Islet precursor cell (in vitro differentiated cells): ENCODE results near the gene SGTB.

Experiments used
- DNase-seq: peaks from one replicate; pipeline ENCODE4 v3.0.0-alpha.2; 2018

The SGTB gene, protein sequence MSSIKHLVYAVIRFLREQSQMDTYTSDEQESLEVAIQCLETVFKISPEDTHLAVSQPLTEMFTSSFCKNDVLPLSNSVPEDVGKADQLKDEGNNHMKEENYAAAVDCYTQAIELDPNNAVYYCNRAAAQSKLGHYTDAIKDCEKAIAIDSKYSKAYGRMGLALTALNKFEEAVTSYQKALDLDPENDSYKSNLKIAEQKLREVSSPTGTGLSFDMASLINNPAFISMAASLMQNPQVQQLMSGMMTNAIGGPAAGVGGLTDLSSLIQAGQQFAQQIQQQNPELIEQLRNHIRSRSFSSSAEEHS

DNA sequence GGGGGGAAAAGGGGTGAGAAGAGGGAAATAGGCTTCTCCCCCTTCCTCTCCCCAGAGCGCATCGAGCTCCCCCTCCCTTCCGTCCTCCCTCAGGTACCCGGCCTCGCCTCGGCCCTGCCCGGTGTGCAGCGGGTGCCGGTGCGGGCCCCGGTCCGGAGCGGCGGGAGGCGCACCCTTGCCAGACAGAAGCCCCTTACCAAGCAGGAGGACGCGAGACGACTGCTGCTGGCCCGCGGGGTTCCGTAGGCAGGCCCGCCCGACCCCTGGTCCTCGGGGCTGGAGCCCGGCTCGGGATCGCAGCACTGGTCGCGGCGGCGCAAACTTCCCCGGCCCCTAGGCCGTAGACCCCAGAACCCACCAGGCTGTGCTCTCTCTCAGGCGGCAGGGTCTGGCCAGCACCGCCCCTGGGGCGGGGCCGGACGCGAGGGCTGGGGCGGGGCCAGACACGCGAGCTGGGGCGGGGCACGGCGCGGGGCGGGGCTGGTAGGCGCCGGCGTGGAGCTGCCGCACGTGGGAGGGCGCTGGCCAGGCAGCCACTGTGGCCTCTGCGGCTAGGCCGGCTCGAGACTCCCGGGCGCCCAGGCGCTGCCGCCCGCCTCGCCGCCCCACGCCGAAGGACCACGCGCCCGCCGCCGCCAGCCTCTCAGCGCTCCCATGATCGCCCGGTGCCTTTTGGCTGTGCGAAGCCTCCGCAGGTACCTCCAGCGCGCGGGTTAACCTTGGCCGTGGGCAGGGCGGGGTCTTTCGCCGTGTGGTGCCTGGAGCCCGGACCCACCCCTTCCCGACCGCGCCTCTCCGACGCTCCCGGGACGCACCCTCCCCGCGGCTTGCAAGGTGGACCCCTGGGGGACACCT is at the start of gene SGTB, which contains the start of gene NLN:
SGTB (minus strand) TSS at position 390 of the 855 bp plus-strand sequence. CDS start 1,302 bp downstream, outside the sequence.
NLN (plus strand) TSS at position 486 of the 855 bp plus-strand sequence; CDS start at position 655, 169 bp downstream.
- DNase-seq = peak; percentile 96

DNA sequence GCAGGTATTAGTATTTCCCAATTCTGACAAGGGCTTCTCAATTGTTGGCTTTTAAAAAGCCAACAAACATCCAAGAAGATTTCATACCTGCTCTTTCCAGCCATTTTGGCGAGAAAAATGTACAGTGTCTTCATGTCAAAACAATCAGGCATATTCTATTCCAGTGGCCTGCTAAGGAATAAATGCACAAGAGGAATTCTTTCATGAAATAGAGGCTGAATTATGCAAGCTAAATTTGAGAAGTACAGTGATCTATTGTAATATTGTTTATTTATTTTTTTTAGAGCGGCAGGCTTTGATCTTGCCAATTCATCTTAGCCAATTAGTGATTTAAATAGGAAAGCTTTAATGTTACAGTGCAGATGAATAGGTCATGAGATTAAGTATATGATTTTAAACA is 49.4 kb upstream of the SGTB start:
- DNase-seq = no peak

DNA sequence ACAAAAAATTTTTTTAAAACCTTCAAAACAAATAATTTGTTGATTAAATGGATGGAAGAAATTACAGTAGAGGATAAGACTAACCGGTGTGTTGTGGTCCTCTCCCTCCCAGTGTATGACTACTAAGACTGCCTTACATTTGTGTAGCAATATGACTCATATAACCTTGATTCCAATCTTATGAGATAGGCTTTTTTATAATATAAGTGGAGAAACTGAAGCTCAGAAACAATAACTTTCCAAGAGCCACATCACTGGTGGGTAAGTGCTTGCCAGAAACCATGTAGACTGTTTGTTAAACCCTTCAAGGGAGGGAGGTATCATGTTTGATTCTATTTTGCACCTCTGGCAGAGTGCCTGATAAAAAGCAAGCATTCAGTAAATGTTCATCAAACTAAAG is 47.6 kb upstream of the SGTB start:
- DNase-seq = no peak

DNA sequence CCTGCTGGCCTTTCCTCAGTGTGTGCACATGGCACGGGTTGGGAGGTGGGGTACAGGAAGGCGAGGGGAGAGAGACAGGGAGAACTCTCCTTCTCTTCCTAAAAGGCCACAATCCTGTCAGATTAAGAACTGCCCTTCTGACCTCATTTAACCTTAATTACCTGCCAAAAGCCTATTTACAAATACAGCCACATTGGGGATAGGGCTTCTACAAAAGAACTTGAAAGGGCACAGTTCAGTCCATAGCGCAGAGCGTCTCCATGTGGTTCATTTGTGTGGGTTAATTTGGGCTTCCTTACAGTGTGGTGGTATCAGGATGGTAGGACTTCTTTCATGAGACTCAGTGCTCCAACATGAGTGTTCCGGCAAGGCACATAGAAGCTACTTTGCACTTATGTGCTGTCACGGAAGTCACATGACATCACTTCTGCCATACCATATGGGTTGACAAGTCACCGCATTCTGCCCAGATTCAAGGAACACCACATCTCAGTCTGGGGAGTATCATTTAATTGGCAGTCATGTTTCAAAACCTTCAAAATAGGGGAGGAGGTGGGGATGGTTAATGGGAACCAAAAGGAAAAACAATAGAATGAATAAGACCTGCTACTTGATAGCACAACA is 46.9 kb upstream of the SGTB start:
- no peak for DNase-seq

DNA sequence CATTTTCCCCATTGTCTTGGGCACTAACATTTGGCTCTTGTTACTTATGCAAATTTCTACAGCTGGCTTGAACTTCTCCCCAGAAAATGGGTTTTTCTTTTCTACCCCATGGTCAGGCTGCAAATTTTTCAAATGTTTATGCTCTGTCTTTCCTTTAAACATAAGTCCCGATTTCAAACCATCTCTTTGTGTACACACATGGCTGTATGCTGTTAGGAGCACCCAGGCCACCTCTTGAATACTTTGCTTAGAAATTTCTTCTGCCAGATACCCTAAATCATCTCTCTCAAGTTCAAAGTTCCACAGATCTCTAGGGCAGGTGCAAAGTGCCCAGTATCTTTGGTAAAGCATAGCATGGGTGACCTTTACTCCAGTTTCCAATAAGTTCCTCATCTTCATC is 45.7 kb upstream of the SGTB start:
- DNase-seq = no peak

DNA sequence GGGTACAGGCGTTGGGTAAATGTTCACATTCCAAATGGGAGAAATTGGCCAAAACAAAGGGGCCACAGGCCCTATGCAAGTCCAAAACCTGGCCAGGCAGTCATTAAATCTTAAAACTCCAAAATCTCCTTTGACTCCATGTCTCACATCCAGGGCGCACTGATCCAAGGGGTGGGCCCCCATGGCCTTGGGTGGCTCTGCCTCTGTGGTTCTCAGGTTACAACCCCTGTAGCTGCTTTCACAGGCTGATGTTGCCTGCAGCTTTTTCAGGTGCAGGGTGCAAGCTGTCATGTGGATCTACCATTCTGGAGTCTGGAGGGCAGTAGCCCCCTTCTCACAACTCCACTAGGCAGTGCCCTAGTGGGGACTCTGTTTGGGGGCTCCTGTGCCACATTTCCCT is 44.9 kb upstream of the SGTB start:
- DNase-seq = no peak

DNA sequence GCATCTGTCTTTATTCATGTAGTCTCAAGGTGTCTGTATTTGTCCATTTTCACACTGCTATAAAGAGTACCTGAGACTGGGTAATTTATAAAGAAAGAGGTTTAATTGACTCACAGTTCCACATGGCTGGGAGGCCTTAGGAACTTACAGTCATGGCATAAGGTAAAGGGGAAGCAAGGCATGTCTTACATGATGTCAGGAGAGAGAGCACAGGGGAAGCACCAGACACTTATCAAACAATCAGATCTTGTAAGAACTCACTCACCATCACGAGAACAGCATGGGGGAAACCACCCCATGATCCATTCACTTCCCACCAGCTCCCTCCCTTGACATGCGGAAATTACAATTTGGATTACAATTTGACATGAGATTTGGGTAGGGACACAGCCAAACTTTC is 44.3 kb upstream of the SGTB start:
- DNase-seq = no peak

DNA sequence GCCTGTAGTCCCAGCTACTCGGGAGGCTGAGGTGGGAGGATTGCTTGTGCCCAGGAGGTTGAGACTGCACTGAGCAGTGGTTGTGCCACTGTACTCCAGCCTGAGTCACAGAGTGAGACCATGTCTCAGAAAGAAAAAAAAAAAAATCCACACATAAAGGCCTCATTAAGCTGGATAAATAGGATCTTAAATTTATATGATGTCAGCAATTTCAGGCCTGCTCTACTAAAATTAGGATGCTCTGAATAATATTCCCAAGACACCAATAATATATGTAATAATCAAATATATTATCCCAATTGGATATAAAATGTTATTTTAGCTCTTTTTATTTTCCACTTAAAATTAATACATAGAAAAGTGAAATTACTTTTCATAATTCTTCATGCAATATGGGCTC is 43.7 kb upstream of the SGTB start:
- DNase-seq = no peak

DNA sequence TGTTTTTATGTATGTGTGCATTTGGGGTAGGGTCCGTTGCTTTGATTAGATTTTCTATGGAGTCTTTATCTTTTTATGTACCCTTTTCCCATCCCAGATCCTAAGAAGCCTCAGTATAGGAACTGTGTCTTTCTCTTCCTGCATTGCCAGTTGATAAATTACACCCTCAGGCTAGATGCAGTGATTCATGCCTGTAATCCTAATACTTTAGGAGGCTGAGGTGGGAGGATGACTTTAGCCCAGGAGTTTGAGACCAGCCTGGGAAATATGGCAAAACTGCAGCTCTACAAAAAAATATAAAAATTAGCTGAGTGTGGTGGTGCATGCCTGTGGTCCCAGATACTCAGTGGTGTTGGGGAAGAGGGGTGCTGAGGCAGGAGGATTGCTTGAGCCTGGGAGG is 40.3 kb upstream of the SGTB start:
- DNase-seq = no peak

DNA sequence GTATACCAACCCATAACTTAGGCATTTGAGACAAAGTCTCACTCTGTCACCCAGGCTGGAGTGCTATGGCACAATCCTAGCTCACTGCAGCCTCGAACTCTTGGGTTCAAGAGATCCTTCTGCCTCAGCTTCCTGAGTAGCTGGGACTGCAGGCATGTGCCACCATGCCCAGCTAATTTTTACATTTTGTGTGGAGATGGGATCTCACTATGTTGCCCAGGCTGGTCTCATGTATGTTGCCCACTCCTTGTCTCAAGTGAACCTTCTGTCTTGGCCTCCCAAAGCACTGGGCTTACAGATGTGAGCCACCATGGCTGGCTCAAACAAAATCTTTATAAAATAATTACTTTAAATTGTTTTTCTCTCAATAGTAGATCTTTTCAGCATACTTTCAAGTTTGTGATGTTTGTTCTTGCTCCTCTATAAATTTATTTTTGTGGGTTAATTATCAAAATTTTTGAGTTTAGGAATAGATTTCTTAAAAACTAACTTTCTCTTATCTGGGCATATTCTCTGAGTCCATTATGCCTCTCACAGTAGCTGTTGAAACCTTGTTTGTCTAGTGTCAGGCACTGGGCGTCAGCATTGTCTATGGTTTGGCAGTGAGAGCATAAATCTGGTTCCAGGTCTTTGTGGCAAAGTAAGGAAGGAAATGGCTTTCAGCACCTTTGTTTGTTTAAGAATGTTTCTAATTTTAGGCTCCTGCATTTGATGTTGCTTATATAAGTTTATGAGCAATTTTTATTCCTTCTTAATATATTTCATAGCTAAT is 38.8 kb upstream of the SGTB start:
- DNase-seq = no peak

DNA sequence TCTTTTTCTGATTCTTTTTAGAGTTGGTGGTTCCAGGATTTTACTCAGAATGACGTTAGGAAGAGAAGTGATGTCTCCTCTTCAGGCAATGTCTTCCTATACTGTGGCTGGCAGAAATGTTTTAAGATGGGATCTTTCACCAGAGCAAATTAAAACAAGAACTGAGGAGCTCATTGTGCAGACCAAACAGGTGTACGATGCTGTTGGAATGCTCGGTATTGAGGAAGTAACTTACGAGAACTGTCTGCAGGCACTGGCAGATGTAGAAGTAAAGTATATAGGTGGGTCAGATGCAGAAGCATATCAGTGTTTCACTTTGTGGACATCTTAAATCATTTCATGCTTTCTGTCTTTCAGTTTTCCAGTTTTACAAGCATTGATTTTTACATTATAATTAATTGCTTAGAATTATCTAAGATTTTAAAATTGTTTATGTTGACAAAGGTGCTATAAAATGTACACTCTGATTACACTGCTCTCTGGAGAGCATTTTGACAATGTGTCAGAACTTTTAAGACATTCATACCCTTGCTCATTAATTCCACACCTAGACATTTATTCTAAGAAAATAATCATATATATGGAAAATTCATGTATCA is 36.7 kb upstream of the SGTB start:
- DNase-seq = no peak

DNA sequence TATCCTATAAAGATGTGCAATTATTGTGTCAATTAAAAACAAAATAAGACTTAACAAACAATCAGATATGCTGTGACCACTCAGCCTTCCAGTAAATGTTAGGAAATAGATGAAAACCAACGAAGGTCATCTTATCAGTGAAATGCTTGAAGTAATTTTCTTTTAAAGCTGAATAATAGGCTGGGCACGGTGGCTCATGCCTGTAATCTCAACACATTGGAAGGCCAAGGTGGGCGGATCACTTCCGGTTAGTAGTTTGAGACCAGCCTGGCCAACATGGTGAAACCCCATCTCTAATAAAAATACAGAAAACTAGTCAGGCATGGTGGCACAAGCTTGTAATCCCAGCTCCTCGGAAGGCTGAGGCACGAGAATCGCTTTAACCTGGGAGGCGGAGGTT is 31.3 kb upstream of the SGTB start:
- DNase-seq = no peak

DNA sequence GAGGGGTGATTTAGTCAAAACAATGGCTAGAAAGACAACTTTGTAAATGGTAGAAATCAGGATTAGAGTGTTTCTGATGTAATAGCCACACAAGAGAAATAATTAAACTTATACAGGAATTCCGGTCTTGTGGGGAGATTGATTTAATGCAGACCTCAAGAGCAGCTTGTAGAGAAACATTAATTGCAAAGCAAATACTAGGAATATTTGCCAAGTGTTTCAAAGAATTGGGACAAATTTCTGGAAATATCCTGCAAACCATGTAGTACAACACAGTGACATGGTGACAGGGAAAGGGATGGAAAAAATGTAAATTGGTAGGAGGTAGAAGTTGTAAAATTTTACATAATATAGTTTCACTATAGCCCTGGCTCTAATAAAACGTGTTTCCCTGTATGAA is 29.0 kb upstream of the SGTB start:
- DNase-seq = no peak

DNA sequence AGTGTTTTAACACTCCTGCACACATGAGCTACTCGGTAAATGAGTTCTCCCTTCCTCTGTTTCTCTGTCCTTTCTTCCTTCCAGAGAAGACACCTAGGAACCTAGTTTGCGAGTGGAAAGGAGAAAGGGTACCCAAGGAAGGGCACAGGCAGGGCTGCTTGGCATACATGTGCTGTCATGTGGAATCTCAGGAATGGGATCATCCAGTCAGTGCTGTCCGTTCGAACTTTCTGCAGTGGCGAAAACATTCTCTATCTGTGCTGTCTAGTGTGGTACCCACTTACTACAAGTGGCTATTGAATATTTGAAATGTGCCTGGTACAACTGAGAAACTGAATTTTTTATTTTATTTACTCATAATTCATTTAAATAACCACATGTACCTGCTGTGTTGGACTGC is 28.0 kb upstream of the SGTB start:
- no peak for DNase-seq

DNA sequence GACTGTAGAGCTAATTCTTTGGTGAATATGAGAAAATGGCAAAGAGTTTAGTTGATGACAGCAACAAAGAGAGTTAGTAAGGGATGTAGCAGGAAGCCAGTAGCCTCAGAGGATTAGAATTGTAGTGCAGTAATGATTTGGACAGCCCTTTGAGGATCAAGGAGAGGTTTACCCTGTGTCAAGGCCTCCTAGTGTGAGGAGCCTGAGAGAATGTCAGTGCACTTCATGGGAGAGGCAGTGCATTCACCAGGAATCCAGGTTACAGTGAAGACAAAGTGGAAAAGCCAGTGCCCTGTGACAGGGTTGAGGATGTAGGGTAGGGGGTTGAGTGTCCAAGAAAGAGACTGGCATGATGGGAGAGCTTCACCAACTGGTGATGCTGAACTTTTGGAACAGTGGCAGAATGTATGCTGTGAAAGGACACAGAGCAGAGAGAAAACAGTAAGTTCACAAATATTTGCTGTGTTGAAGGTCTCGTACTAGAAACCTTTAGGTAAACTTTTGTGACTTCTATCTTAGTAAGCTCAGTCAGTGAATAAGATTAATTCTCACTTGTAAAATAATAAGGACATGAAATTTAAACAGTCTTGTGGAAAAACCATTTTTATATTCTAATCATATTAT is 27.4 kb upstream of the SGTB start:
- no peak for DNase-seq

DNA sequence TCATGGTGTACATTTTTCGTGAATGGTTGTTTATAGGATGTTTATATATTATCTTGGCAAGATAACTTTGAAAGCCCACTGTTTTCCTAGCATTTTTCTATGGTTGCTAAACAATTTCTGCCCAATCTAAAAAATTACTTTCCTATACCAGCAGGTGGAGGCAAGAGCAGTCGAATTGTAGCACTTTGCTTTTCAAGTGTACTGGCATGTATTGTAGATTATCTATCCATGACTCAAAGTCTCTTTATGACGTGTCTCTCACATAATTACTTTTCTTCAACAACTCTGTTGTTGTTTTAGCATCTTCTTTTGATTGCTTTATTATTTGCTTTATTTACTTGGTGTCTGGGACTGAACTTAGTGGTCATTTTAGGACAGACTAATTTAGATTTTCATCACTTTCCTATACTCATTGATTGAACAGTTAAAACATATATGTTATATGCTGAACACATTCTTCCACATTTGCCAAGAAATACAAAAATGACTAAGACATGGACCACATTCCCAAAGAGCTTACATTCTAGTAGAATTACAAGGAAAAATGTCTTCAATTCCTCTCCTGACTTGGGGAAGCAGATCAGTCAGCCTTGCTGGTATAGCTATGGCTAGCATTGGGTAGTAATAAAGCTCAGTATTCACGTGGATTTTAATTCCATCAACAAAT is 20.8 kb upstream of the SGTB start:
- no peak for DNase-seq

DNA sequence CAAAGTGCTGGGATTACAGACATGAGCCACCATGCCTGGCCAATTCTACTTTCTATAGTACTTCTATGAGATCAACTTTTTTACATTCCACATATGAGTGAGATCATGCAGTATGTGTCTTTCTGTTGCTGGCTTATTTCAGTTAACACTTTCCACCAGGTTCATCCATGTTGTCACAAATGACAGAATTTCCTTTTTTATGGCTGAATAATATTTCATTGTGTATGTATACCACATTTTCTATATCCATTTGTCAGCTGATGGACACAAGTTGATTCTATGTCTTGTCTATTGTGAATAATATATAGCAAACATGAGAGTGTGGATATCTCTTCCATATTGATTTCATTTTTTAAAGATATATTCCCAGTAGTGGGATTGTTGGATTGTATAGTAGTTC is 17.3 kb upstream of the SGTB start:
- DNase-seq = no peak

DNA sequence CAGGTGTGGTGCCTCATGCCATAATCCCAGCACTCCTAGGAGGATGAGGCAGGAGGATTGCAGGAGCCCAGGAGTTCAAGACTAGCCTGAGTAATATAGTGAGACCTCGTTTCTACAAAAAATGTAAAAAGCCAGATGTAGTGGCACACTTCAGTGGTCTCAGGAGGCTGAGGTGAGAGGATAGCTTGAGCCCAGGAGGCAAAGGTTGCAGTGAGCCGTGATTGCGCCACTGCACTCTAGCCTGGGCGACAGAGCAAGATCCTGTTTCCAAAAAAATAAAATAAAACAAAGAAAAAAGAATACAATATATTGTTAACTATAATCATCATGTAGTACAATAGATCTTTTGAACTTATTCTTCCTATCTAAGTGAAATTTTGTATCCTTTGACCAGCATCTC is 16.4 kb upstream of the SGTB start:
- no peak for DNase-seq

DNA sequence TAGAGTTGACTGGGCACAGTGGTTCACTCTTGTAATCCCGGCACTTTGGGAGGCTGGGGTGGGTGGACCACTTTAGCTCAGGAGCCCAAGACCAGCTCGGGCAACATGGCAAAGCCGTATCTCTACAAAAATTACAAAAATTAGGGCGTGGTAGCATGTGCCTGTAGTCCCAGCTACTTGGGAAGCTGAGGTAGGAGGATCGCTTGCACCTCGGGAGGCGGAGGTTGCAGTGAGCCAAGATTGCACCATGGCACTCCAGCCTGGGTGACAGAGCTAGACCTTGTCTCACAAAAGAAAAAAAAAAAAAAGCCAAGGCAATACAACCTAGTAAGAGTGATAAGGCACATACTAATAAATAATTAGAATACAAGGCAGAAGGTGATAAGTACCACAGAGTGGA is 15.9 kb upstream of the SGTB start:
- DNase-seq = no peak

DNA sequence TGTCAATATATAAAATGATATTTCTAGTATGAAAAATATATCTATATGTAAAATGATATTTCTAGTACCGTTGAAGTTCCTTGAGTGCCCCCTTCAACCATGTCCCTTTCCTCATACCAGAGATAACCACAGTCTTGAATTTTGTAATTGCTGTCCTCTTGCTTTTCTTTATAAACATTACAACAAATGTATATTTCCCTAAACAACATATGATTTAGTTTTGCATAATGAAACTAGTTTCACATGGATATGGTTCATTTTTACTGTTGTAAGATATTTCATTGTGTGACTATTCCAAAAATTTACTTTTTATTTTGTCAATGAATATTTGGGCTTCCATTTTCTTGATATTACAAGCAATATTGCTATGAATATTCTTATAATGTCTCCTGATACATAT is 14.1 kb upstream of the SGTB start:
- DNase-seq = no peak

DNA sequence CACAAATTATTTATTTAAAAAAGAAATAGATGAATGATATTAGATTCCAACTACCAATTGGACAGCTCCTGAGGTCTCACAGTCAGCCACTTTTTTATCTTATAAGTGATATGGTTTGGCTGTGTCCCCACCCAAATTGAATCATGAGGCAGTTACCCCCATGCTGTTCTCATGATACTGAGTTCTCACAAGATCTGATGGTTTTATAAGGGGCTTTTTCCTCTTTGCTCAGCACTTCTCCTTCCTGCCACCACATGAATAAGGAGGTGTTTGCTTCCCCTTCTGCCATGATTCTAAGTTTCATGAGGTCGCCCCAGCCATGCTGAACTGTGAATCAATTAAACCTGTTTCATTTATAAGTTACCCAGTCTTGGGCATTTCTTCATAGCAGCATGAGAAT is 13.0 kb upstream of the SGTB start:
- no peak for DNase-seq
